HEK293 (cell line): ENCODE data around the gene SLC29A1.

Experiments used
- CTCF ChIA-PET: fragments of 350-600 bp; formaldehyde crosslinking; extraction: SDS; loops from one replicate; lab custom pipeline; 2021; ENCODE audit warnings: antibody characterized with exemption; lab: Yijun Ruan, JAX
- POLR2A ChIA-PET: fragments of 300-600 bp; formaldehyde crosslinking; extraction: SDS; loops from one replicate; lab custom pipeline; 2020; ENCODE audit warnings: antibody characterized with exemption, inconsistent platforms; lab: Yijun Ruan, JAX
- H3K27ac ChIP-seq: fragments of 200-500 bp; sonication (Bioruptor generic); 2 replicates; pipeline ENCODE4 v1.5.1; 2014; ENCODE audit warnings: low read depth, low read length, control low read depth, inconsistent platforms; ENCODE audit errors: extremely low read depth
- H3K36me3 ChIP-seq, 2 experiments: fragments of 200-500 bp in 1 of 2; sonication (Bioruptor generic) in 1 of 2; 1 replicate in 1 of 2; 2 replicates in 1 of 2; pipeline ENCODE4 v1.5.1; 2014 to 2017; ENCODE audit warnings: inconsistent platforms in 2 of 2, low read length in 2 of 2; ENCODE audit not compliant: control insufficient read depth in 2 of 2, insufficient read depth in 1 of 2
- H3K4me1 ChIP-seq: fragments of 200-500 bp; sonication (Bioruptor generic); 2 replicates; pipeline ENCODE4 v1.5.1; 2014; ENCODE audit warnings: mild to moderate bottlenecking, low read length, inconsistent platforms; ENCODE audit not compliant: control insufficient read depth, insufficient read depth
- H3K4me3 ChIP-seq: 2 replicates; pipeline ENCODE4 v1.5.1; 2011; ENCODE audit warnings: low read depth, mild to moderate bottlenecking, control low read depth, low read length, moderate library complexity
- H3K9me3 ChIP-seq: fragments of 200-500 bp; sonication (Bioruptor generic); 2 replicates; pipeline ENCODE4 v1.5.1; 2014; ENCODE audit warnings: low read depth, low read length, inconsistent platforms; ENCODE audit not compliant: control insufficient read depth, insufficient read depth
- GFI1B ChIP-seq: fragments of 450-650 bp; formaldehyde crosslinking; IDR thresholded peaks from 2 replicates; pipeline ENCODE4 v1.5.1; 2016; ENCODE audit warnings: missing biosample characterization, missing genetic modification characterization
- KLF16 ChIP-seq: fragments of 450-650 bp; formaldehyde crosslinking; IDR thresholded peaks from 2 replicates; pipeline ENCODE4 v1.5.1; 2017; ENCODE audit warnings: missing biosample characterization, missing genetic modification characterization
- OSR2 ChIP-seq: fragments of 450-650 bp; formaldehyde crosslinking; IDR thresholded peaks from 2 replicates; pipeline ENCODE4 v1.5.1; 2016; ENCODE audit warnings: missing biosample characterization, missing genetic modification characterization
- PRDM1 ChIP-seq: fragments of 450-650 bp; formaldehyde crosslinking; IDR thresholded peaks from 2 replicates; pipeline ENCODE4; 2016; ENCODE audit warnings: missing biosample characterization, missing genetic modification characterization
- SETDB1 ChIP-seq: IDR thresholded peaks from one replicate; pipeline ENCODE4 v1.6.1; 2017; ENCODE audit warnings: mild to moderate bottlenecking, low read length, moderate library complexity, mixed read lengths; ENCODE audit not compliant: insufficient read length
- TCF7L2 ChIP-seq: IDR thresholded peaks from 2 replicates; pipeline ENCODE4 v1.6.1; 2011; ENCODE audit warnings: low read depth, mild to moderate bottlenecking, inconsistent platforms, low read length, moderate library complexity, borderline replicate concordance
- TRIM28 ChIP-seq: IDR thresholded peaks from 2 replicates; pipeline ENCODE4 v1.6.1; 2011; ENCODE audit warnings: low read length, control low read depth, borderline replicate concordance
- ZBTB26 ChIP-seq: fragments of 450-650 bp; formaldehyde crosslinking; optimal IDR thresholded peaks from 2 replicates; pipeline ENCODE3; 2016; ENCODE audit warnings: missing biosample characterization, mild to moderate bottlenecking, missing genetic modification characterization
- ZBTB48 ChIP-seq: fragments of 450-650 bp; formaldehyde crosslinking; IDR thresholded peaks from 2 replicates; pipeline ENCODE4 v1.5.1; 2016; ENCODE audit warnings: missing biosample characterization, missing genetic modification characterization
- ZBTB7A ChIP-seq: fragments of 450-650 bp; formaldehyde crosslinking; IDR thresholded peaks from 2 replicates; pipeline ENCODE4 v1.5.1; 2016; ENCODE audit warnings: low read depth, missing biosample characterization, missing genetic modification characterization
- ZBTB8A ChIP-seq: fragments of 450-650 bp; formaldehyde crosslinking; IDR thresholded peaks from 2 replicates; pipeline ENCODE4 v1.5.1; 2016; ENCODE audit warnings: missing biosample characterization, missing genetic modification characterization
- ZFHX2 ChIP-seq: fragments of 450-650 bp; formaldehyde crosslinking; conservative IDR thresholded peaks from 2 replicates; pipeline ENCODE4 v1.5.1; 2016; ENCODE audit warnings: missing biosample characterization, missing genetic modification characterization
- ZNF16 ChIP-seq: fragments of 450-650 bp; formaldehyde crosslinking; IDR thresholded peaks from 2 replicates; pipeline ENCODE4 v1.5.1; 2016; ENCODE audit warnings: low read depth, missing biosample characterization, missing genetic modification characterization
- ZNF223 ChIP-seq: fragments of 450-650 bp; formaldehyde crosslinking; IDR thresholded peaks from 2 replicates; pipeline ENCODE4 v1.5.1; 2016; ENCODE audit warnings: missing biosample characterization, missing genetic modification characterization
- ZNF37A ChIP-seq: fragments of 450-650 bp; IDR thresholded peaks from 2 replicates; pipeline ENCODE4 v1.5.1; 2018; ENCODE audit warnings: missing biosample characterization, missing genetic modification characterization
- ZNF549 ChIP-seq: fragments of 450-650 bp; IDR thresholded peaks from 2 replicates; pipeline ENCODE4 v1.5.1; 2018; ENCODE audit warnings: missing biosample characterization, missing genetic modification characterization, mild to moderate bottlenecking, inconsistent platforms, moderate library complexity
- ZNF560 ChIP-seq: fragments of 450-650 bp; formaldehyde crosslinking; IDR thresholded peaks from 2 replicates; pipeline ENCODE4 v1.5.1; 2017; ENCODE audit warnings: missing biosample characterization, missing genetic modification characterization, borderline replicate concordance
- ZNF596 ChIP-seq: fragments of 450-650 bp; IDR thresholded peaks from 2 replicates; pipeline ENCODE4 v1.5.0; 2018; ENCODE audit warnings: missing biosample characterization, mild to moderate bottlenecking, missing genetic modification characterization, moderate library complexity
- ZNF610 ChIP-seq: fragments of 450-650 bp; formaldehyde crosslinking; IDR thresholded peaks from 2 replicates; pipeline ENCODE4 v1.5.1; 2016; ENCODE audit warnings: missing biosample characterization, missing genetic modification characterization, borderline replicate concordance
- ZNF629 ChIP-seq: fragments of 450-650 bp; formaldehyde crosslinking; IDR thresholded peaks from 2 replicates; pipeline ENCODE4 v1.5.1; 2017; ENCODE audit warnings: missing biosample characterization, missing genetic modification characterization
- ZNF701 ChIP-seq: fragments of 450-650 bp; formaldehyde crosslinking; IDR thresholded peaks from 2 replicates; pipeline ENCODE4 v1.5.1; 2016; ENCODE audit warnings: missing biosample characterization, missing genetic modification characterization
- ZNF791 ChIP-seq: fragments of 450-650 bp; formaldehyde crosslinking; IDR thresholded peaks from 2 replicates; pipeline ENCODE4 v1.5.1; 2016; ENCODE audit warnings: missing biosample characterization, missing genetic modification characterization
- ZSCAN16 ChIP-seq: fragments of 450-650 bp; formaldehyde crosslinking; IDR thresholded peaks from 2 replicates; pipeline ENCODE4 v1.5.1; 2016; ENCODE audit warnings: missing biosample characterization, missing genetic modification characterization
- ZSCAN18 ChIP-seq: fragments of 450-650 bp; formaldehyde crosslinking; IDR thresholded peaks from 2 replicates; pipeline ENCODE4 v1.5.1; 2016; ENCODE audit warnings: missing biosample characterization, missing genetic modification characterization
- TF ChIP-seq, protein P1 (sequence below): fragments of 450-650 bp; formaldehyde crosslinking; IDR thresholded peaks from 2 replicates; pipeline ENCODE4 v1.5.1; 2016; ENCODE audit warnings: missing biosample characterization, missing genetic modification characterization, low read depth

Gene SLC29A1

GRCh38 chr6:44273617-44274016, 50.2 kb downstream of the SLC29A1 start (continued):
- no peak for TF ChIP-seq ZBTB26 (tag by site-specific recombination)

DNA sequence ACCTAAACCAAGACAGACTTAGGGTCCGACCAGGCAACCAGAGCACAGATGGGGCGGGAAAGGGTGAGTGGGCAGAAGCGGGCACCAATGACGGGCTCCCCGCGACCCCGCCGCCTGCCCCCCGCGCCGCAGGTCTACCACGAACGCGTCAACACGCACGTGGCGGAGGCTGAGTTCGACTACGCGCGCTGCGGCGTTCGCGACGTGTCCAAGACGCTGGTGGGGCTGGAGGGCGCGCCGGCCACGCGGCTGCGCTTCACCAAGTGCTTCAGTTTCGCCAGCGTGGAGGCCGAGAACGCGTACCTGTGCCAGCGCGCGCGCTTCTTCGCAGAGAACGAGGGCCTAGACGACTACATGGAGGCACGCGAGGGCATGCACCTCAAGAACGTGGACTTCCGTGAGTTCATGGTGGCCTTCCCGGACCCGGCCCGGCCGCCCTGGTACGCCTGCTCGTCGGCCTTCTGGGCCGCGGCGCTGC, 51.9 kb downstream of the SLC29A1 start:
- no peak overlapping the region for H3K4me3 ChIP-seq
- no peak overlapping the region for H3K27ac ChIP-seq
- TF ChIP-seq ZNF549 (tag by site-specific recombination): no peak
- no peak for TF ChIP-seq KLF16 (tag by site-specific recombination)
- TF ChIP-seq TCF7L2: no peak
- TF ChIP-seq TRIM28: no peak
- no peak for TF ChIP-seq ZNF16 (tag by site-specific recombination)
- no peak for TF ChIP-seq ZBTB48 (tag by site-specific recombination)
- TF ChIP-seq ZNF791 (tag by site-specific recombination): no peak
- no peak for TF ChIP-seq ZNF37A (tag by site-specific recombination)
- TF ChIP-seq PRDM1 (tag by site-specific recombination): no peak
- no peak for TF ChIP-seq ZNF629 (tag by site-specific recombination)
- no peak for TF ChIP-seq ZNF610 (tag by site-specific recombination)
- TF ChIP-seq ZBTB8A (tag by site-specific recombination): no peak
- TF ChIP-seq ZSCAN16: no peak
- no peak for TF ChIP-seq ZFHX2 (tag by site-specific recombination)
- no peak for TF ChIP-seq ZBTB7A
- no peak for TF ChIP-seq ZNF560 (tag by site-specific recombination)
- TF ChIP-seq OSR2 (tag by site-specific recombination): no peak
- no peaks in the 10 kb centered on the region for H3K9me3 ChIP-seq
- H3K36me3 ChIP-seq: no peaks in the 10 kb centered on the region
- H3K4me1 ChIP-seq: no peaks in the 10 kb centered on the region
- ChIA-PET POLR2A (no interaction called here), CTCF (interaction anchor here (1.6 kb wide), 1 partner anchor 23 kb away, joined by 7 read pairs; no protein-coding TSS in a partner anchor)

GRCh38 chr6:44275749-44276648, 52.6 kb downstream of the SLC29A1 start:
- no peak overlapping the region for H3K27ac ChIP-seq
- ChIA-PET CTCF (interaction anchor here (0.7 to 1.6 kb wide), 2 partner anchors 23 to 582 kb away, joined by 4 to 7 read pairs; no protein-coding TSS in a partner anchor), POLR2A (no interaction called here)
- no peak for TF ChIP-seq SETDB1
- no peak for TF ChIP-seq ZSCAN18 (tag by site-specific recombination)
- TF ChIP-seq, protein P1, sequence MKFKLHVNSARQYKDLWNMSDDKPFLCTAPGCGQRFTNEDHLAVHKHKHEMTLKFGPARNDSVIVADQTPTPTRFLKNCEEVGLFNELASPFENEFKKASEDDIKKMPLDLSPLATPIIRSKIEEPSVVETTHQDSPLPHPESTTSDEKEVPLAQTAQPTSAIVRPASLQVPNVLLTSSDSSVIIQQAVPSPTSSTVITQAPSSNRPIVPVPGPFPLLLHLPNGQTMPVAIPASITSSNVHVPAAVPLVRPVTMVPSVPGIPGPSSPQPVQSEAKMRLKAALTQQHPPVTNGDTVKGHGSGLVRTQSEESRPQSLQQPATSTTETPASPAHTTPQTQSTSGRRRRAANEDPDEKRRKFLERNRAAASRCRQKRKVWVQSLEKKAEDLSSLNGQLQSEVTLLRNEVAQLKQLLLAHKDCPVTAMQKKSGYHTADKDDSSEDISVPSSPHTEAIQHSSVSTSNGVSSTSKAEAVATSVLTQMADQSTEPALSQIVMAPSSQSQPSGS: no peak
- no peak for TF ChIP-seq ZNF223
- TF ChIP-seq ZNF791 (tag by site-specific recombination): no peak
- TF ChIP-seq ZNF701 (tag by site-specific recombination): no peak
- TF ChIP-seq ZNF596: no peak
- no peak for TF ChIP-seq TCF7L2
- no peak for TF ChIP-seq GFI1B
- no peak overlapping the region for H3K4me3 ChIP-seq
- no peaks in the 10 kb centered on the region for H3K9me3 ChIP-seq
- no peaks in the 10 kb centered on the region for H3K36me3 ChIP-seq
- H3K4me1 ChIP-seq: no peaks in the 10 kb centered on the region
